ENCODE data around the gene DEF6.

DEF6 gene

DNA sequence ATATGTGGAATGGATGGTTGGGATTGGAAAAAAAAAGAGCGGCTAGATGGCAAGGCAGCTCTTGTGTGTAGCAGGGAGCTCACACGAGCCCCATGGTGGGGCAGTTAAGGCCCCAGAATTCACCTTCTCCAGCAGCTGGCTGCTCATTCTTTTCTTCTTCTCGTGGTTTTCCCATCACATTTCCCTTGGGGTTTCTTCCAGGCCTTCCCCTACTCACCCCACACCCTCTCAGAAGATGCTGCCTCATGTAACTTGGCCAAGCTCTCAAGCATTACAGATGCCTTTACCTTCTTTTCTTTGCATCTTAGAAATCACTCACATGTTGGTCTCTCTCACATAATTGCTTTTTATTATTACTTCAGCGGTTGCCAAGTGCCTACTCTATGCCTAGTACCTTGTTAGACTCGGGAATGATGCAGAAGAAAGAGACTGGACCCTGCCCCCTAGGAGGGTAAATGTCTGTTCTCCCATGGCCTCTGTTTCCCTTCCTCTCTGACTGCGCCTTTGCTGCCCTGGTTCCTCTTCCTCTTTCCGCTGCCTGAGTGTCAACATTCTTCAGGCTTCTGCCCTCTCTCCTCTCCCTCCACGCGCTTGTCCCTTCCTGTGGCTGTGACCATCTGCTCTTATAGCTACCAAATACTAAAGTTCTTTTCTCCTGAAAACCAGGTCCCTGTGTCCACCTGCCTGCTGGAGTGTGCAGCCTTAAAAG lies 73.3 kb downstream of the DEF6 start:
- TF ChIP-seq, protein P1, sequence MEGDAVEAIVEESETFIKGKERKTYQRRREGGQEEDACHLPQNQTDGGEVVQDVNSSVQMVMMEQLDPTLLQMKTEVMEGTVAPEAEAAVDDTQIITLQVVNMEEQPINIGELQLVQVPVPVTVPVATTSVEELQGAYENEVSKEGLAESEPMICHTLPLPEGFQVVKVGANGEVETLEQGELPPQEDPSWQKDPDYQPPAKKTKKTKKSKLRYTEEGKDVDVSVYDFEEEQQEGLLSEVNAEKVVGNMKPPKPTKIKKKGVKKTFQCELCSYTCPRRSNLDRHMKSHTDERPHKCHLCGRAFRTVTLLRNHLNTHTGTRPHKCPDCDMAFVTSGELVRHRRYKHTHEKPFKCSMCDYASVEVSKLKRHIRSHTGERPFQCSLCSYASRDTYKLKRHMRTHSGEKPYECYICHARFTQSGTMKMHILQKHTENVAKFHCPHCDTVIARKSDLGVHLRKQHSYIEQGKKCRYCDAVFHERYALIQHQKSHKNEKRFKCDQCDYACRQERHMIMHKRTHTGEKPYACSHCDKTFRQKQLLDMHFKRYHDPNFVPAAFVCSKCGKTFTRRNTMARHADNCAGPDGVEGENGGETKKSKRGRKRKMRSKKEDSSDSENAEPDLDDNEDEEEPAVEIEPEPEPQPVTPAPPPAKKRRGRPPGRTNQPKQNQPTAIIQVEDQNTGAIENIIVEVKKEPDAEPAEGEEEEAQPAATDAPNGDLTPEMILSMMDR (IDR thresholded peaks at IDR 0.05; ENCODE audit: extremely low read depth, missing control alignments) = no peak
- no peak for DNase-seq (ENCODE audit: low spot score)

Measured in GM20000 (cell line).